Measurements from ENCODE around the gene PLEKHG5.

Gene PLEKHG5

GRCh38 chr1:6499296-6499695, 7.8 kb upstream of the PLEKHG5 start:
- peaks cover 5 to 71% (median 53%) of the 10 kb centered on the region in 4 donors for H3K4me1 ChIP-seq
- H3K4me3 ChIP-seq: no peak overlapping the region

GRCh38 chr1:6498576-6499111, 7.2 kb upstream of the PLEKHG5 start:
- no peak for DNase-seq
- H3K9me3 ChIP-seq: no peaks in the 10 kb centered on the region
- intact Hi-C loops (cut with DNase I; ENCODE audit: low total_unique reads): no loop called here
- no peaks in the 10 kb centered on the region for H3K27me3 ChIP-seq
- H3K4me1 ChIP-seq: peaks cover 5 to 71% (median 53%) of the 10 kb centered on the region in 4 donors
- TF ChIP-seq CTCF (IDR thresholded peaks at IDR 0.05): no peak
- H3K36me3 ChIP-seq: no peaks in the 10 kb centered on the region
- no peak overlapping the region for H3K4me3 ChIP-seq
- peak overlapping the region in 1 of 2 donors; percentile 40 for H3K27ac ChIP-seq

More at GRCh38 chr1:6499296-6499695, 7.8 kb upstream of the PLEKHG5 start:
- Histone ChIP-seq H3K9me3 (no peaks in the 10 kb centered on the region), H3K27me3 (no peaks in the 10 kb centered on the region), H3K36me3 (no peaks in the 10 kb centered on the region), H3K27ac (peak overlapping the region in 1 of 2 donors; percentile 40)
- no peak for DNase-seq
- intact Hi-C loops (cut with DNase I; ENCODE audit: low total_unique reads): no loop called here
- no peak for TF ChIP-seq CTCF (IDR thresholded peaks at IDR 0.05)

GRCh38 chr1:6497867-6498575, 6.6 kb upstream of the PLEKHG5 start:
- Histone ChIP-seq H3K27me3 (no peaks in the 10 kb centered on the region), H3K4me1 (peaks cover 5 to 68% (median 53%) of the 10 kb centered on the region in 4 donors), H3K27ac (peak overlapping the region in 1 of 2 donors; percentile 54), H3K36me3 (no peaks in the 10 kb centered on the region), H3K9me3 (no peaks in the 10 kb centered on the region), H3K4me3 (peak overlapping the region; percentile 55 to 65)
- no peak for TF ChIP-seq CTCF (IDR thresholded peaks at IDR 0.05)
- intact Hi-C loops (cut with DNase I; ENCODE audit: low total_unique reads): no loop called here
- DNase-seq: no peak

- H3K9me3 ChIP-seq: no peaks in the 10 kb centered on the region
- no peak for TF ChIP-seq CTCF (IDR thresholded peaks at IDR 0.05)
- no peak for DNase-seq
- peak overlapping the region in 1 of 2 donors; percentile 59 for H3K27ac ChIP-seq
- peaks cover under 1 to 61% (median 46%) of the 10 kb centered on the region in 4 donors for H3K4me1 ChIP-seq
- H3K36me3 ChIP-seq: no peaks in the 10 kb centered on the region
- H3K4me3 ChIP-seq: peak overlapping the region; percentile 55 to 65
- intact Hi-C loops (cut with DNase I; ENCODE audit: low total_unique reads): no loop called here
- H3K27me3 ChIP-seq: no peaks in the 10 kb centered on the region
Observed at GRCh38 chr1:6497215-6497866, 5.9 kb upstream of the PLEKHG5 start.

- Histone ChIP-seq H3K4me1 (peaks cover 0 to 56% (median 43%) of the 10 kb centered on the region in 4 donors), H3K27me3 (no peaks in the 10 kb centered on the region), H3K36me3 (no peaks in the 10 kb centered on the region), H3K4me3 (peak overlapping the region; percentile 55 to 65), H3K27ac (peak overlapping the region in 1 of 2 donors; percentile 59), H3K9me3 (no peaks in the 10 kb centered on the region)
- no peak for TF ChIP-seq CTCF (IDR thresholded peaks at IDR 0.05)
- intact Hi-C loops (cut with DNase I; ENCODE audit: low total_unique reads): no loop called here
- no peak for DNase-seq
Observed at GRCh38 chr1:6496890-6497214, 5.4 kb upstream of the PLEKHG5 start.

Data from tibial artery (tissue), 4 donors.